COLO668 (cell line): Measurements from ENCODE around the gene CDK6.

Experiments used
- DNase-seq: peaks from one replicate; lab custom pipeline; 2025; ENCODE audit not compliant: unreplicated experiment; lab: John Stamatoyannopoulos, UW

CDK6 gene

GRCh38 chr7:92631067-92631849 is 205.1 kb downstream of the CDK6 start:
- no peak for DNase-seq

GRCh38 chr7:92629779-92630178 is 206.6 kb downstream of the CDK6 start:
- no peak for DNase-seq

DNA sequence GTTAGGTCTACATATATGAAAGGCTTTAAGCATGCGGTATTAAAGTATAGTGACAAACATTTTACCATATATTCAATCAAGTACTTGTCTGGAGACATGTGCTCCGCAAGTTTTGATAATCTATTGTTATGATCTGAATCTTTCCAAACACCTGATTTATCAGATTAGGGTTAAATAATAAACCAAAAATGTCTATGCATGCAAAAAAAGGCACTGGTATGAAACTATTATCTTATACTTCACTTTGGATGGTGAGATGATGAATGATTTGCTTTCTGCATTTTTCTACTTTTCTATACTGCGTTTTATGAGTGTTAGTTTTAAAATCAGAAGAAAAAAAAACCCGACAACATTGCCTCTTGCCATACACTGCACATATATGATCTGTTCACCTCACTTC is 208.4 kb downstream of the CDK6 start:
- no peak for DNase-seq

DNA sequence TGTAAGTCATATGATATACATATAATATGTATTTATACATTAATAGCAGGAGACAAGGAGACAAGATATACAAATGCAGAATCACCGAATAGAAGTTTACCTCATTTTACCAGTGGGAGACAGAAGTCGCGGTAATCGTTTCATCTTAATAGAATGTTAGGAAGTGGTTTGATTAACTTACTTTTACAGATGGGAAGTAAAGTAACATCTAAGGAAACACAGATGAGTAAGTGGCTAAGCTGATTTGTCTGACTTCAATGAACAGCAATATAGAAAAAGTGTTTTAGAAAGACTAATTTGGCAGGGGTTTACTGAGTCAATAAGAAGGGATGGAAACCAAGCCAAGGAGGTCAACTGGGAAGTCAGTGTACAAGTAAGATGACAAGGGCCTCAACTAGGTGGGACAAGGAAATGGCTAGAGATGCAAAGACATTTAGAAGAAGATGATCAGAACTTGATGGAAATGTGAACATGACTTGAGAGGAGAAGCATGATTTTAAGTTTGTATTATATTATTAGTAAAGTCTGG is 210.0 kb downstream of the CDK6 start:
- no peak for DNase-seq

DNA sequence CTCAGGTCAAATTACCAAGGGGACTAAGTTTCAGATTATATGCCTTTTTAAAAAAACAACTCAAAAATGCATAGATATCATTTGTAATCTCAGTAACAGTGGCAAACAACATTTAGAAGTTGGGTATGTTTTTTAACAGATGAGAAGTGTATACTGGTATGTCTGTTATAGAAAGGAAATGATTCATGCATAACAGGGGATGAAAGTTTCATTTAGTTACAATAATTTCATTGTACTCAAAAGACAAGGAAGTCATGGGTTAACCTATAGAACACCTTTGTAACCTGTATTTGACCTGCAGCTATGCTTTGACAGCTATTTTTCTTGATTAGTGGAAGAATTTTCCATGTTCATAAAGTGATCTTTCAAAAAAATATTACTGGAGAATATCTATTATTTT is 210.8 kb downstream of the CDK6 start:
- no peak for DNase-seq

DNA sequence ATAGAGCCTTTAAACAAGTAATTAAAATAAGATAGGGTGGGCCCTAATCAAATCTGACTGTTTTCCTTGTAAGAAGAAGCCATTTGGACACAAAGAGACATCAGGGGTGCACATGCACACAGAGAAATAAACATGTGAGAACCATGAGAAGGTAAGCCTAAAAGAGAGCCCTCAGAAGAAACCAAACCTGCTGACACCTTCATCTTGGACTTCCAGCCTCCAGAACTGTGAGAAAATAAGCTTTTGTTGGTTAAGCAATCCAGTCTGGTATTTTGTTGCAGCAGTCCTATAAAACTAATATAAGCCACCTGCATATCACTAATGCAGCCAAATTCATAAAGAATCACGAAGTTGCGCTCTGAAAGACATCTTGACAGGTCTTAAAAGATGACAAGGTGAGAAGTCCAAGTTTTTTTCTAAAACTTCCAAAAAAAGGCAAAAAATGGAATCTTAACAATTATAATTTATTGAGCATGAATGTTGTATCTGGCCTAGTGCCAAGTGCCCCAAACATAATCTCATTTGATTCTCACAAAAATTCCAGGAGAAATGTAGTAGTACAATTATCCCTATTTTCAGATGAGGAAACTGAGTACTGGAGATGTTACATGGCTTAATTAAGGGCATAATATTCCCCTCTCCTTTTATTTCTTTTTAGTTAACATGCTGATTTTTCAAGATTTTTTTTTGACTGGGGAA is 211.9 kb downstream of the CDK6 start:
- no peak for DNase-seq

DNA sequence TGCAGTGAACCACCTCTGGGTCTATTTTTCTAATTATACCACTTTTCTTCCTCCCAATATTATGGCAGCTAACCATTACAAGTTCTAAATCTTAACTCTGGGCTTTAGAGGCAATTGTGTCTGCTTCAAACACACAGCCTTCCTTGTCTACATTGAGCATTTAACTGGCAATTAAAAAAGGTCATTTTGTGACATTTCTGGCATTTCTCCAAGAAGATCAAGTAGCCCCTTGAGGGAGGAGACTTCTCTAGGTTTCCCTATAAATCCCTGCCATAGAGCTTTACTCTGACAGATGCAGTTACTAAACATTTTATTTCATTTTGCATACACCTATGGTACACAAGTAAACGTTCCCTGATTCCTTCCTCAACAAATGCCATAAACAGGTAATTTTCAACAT is 212.8 kb downstream of the CDK6 start:
- no peak for DNase-seq

- no peak for DNase-seq
Measured at GRCh38 chr7:92622685-92623084, 213.7 kb downstream of the CDK6 start.

GRCh38 chr7:92622030-92622429 is 214.3 kb downstream of the CDK6 start:
- no peak for DNase-seq

DNA sequence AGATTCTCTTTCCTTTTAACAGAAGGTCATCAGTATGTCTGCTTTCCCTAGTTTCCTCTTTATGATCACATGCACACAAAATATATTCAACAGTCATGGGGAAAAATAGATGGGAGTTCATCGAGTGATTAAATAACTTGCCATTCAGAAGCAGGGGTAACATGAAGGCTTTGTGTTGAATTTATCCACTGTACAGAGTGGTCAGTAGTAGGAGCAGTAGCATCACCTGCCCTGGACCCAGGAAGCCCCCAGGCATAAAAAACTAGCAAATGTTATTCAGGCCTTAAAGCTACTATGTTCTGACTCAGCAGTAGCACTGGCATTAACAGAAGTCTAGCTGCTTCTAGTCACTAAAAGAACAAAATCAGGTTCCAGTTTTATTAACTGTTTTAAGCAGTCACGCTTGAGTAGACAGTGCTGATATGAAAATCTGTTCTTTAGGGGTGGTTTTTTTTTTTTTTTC is 214.8 kb downstream of the CDK6 start:
- no peak for DNase-seq

- peak; percentile 60 for DNase-seq
Measured at GRCh38 chr7:92621026-92621540, 215.3 kb downstream of the CDK6 start.

DNA sequence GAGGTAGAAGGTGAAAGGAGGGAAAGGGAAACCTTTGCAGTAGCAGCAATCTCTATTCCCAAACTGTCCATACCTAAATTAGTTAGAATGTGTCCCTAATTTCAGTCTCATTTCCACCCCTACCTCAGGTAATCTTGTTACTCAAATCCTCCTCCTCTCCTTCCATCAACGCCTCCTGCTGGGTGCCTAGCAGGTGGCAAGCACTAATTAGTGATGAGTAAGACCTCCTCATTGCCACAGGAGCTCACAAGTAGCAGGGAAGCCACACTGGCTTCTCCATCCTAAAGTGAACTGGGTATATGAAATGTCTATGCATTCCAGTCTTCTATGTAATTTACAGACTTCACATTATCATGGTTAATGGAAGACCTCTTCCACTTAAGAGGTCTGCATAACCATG is 220.5 kb downstream of the CDK6 start:
- no peak for DNase-seq

- peak; percentile 9 for DNase-seq
Measured at GRCh38 chr7:92614660-92615174, 221.7 kb downstream of the CDK6 start.

GRCh38 chr7:92613720-92614119 is 222.7 kb downstream of the CDK6 start:
- no peak for DNase-seq

- no peak for DNase-seq
Measured at GRCh38 chr7:92613214-92613613, 223.2 kb downstream of the CDK6 start.

DNA sequence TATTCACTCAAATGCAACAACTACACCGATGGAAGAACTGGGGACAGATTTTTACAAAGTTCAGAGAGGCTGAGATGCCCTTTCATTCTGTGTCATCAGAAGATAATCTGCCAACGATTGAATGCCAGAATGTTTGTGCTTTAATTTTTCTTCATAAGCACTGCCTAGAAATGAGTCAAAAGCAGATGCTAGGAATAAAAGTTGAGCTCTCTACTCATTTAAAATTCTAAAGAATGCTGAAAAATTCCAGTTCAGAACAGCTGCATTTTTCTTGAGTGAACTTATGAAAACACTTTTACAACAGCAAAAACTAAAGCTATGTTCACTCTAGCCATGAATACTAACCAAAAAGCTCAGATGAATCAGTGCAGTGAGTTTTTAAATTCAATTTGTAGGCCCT is 223.9 kb downstream of the CDK6 start:
- DNase-seq: no peak

DNA sequence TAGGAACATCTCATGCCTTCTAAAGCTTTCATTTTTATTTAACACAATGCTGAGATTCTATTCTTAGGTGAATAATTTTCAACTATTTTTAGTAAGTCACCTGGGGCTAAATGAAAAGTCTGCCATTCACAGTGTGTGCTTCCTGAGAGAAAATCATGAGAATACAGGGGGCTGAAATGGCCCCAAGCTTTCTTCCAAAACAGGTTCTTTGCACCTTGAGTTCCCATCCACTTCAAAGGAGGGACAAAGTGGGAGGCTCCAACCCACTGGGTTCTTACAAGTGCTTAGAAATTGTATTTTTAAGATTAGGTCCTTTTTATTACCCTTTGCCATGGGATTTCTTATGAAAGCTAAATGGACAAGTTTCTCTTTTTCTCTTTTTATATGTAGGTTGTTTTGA is 224.6 kb downstream of the CDK6 start:
- no peak for DNase-seq

DNA sequence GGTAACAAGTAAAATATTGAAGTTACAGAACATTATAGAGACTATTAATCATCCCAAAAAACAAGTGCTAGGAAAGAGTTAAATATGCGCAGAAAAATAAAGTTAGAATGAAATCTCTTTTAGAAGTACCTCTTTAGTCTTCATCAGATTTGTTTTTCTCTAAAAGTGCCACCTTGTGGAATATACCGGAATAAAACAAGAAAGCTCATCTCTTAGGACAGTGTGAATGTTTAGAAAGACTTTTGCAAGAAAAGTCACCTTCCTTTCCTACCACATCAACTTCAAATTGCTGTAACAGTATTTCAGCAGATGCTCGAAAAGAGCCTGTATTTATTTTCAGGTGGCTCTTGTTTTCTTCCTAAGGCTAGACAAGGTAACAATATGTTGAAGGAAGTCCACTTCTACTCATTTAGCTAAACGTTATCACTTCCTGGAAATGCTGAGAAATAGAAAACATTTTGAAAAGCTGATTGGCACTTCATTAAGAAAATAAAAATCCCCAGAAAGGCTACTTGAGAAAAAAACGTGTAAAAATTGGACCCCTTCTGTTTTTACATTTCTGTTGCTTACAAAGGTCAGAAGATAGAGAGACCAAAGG is 226.4 kb downstream of the CDK6 start:
- no peak for DNase-seq

DNA sequence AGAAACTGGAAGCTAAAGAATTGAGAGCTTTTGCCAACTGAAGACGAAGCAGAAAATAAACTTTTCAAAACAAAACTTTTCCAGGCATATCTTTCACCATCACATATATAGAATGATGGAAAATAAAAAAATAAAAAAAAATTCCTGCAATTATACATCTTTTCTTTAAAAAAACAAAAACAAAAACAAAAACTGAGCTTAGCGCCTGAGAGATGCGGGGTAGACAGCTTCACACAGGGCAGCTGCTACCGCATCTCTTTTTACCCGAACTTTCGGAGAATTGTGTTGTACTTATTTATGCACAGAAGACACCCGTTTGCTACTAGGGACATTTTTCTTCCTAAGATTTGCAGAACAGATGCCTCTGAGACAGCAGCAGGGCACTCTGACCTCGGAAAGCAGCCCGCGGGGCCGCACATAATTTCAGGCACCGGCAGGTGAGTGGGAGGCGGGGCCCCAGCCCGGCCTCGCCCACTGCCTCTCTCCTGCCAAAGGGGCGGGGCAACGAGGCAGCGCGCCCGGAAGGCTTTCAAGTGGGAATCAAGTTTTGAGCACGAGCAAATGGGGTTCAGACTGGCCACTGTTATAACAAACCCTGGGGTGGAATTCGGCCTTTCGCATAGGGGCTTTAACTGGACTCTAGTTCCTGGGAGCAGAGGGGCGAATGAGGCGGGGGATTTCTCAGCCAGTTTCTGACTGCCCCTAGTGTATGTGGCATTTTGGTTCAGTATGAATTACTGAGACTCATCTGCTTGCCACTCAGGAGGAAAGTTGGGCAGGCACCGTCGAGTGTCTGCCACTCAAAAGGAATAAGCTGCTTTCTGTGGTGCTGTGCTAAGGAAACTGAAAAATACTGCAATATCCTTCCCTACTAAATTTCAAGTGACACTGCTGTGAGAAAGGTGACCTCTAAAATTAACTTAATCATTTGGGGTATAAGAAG is 227.7 kb downstream of the CDK6 start:
- peak; percentile 12 for DNase-seq

GRCh38 chr7:92606985-92607384 is 229.4 kb downstream of the CDK6 start:
- no peak for DNase-seq
